Measurements from ENCODE around the gene POR. TPM values are rescaled to one million over a fixed set of nuclear protein-coding genes. Genes with fewer than 3 reads are reported as not detected.
A peak's percentile ranks its signal among the peaks of the same experiment; 100 is the strongest.

POR gene
- total RNA-seq, 5 donors from 2014 or later (not counting 1 experiment from before 2014, with no cell fraction given): 41.1 to 83.3 (median 58.8) TPM

GRCh38 chr7:75992083-75992755 lies 77.3 kb downstream of the POR start:
- H3K4me1 ChIP-seq (ENCODE audit: control insufficient read depth in 1 of 2, extremely low read depth in 1 of 2, insufficient read depth in 2 of 2, low read length in 2 of 2): peaks cover 2 to 38% of the 10 kb centered on the region in 2 experiments
- H3K4me3 ChIP-seq (ENCODE audit: control insufficient read depth in 1 of 2, extremely low read depth in 1 of 2, low read length in 1 of 2): no peak overlapping the region
- Mint-ChIP-seq H3K27me3 (no peaks in the 10 kb centered on the region), H3K4me1 (peaks cover 24 to 41% (median 35%) of the 10 kb centered on the region in 3 donors), H3K4me3 (peak overlapping the region in 1 of 3 donors; percentile 9), H3K36me3 (peaks cover 11% of the 10 kb centered on the region), H3K27ac (no peak overlapping the region), H3K9me3 (no peaks in the 10 kb centered on the region)
- ATAC-seq (replicated peaks in 1 of 4): no peak
- no peaks in the 10 kb centered on the region for H3K27me3 ChIP-seq (replicated peaks in 1 of 2; ENCODE audit: control insufficient read depth in 2 of 2, extremely low read depth in 1 of 2, insufficient read depth in 2 of 2, low read length in 1 of 2)
- CTCF ChIA-PET: no interaction called here
- DNase-seq: no peak
- peaks cover 4 to 5% of the 10 kb centered on the region in 2 donors for H3K36me3 ChIP-seq (ENCODE audit: control insufficient read depth in 2 of 2, extremely low read depth in 1 of 2, insufficient read depth in 1 of 2, low read length in 1 of 2)
- no peaks in the 10 kb centered on the region for H3K9me3 ChIP-seq
- no peak overlapping the region for H3K27ac ChIP-seq (ENCODE audit: low read length)
- POLR2A ChIA-PET: no interaction called here
- WGBS (ENCODE audit: insufficient coverage): 98% methylated on average over 9 of the region's 20 CpGs

- H3K4me3 ChIP-seq (ENCODE audit: control insufficient read depth in 1 of 2, extremely low read depth in 1 of 2, low read length in 1 of 2): peak overlapping the region; percentile 84 to 97
- 10% methylated on average over 34 of the region's 40 CpGs for WGBS (ENCODE audit: insufficient coverage)
- Mint-ChIP-seq H3K36me3 (peaks cover 8% of the 10 kb centered on the region), H3K4me3 (peak overlapping the region; percentile 67 to 78 (median 76)), H3K4me1 (peaks cover 30 to 50% (median 46%) of the 10 kb centered on the region in 3 donors), H3K9me3 (no peaks in the 10 kb centered on the region), H3K27me3 (no peaks in the 10 kb centered on the region), H3K27ac (peak overlapping the region in 1 of 2 donors; percentile 19)
- H3K27me3 ChIP-seq (replicated peaks in 1 of 2; ENCODE audit: control insufficient read depth in 2 of 2, extremely low read depth in 1 of 2, insufficient read depth in 2 of 2, low read length in 1 of 2): no peaks in the 10 kb centered on the region
- no peak overlapping the region for H3K27ac ChIP-seq (ENCODE audit: low read length)
- POLR2A ChIA-PET: interaction anchor here (0.5 to 0.6 kb wide), 5 partner anchors 25 to 356 kb away, joined by 3 to 11 read pairs (median 3); no protein-coding TSS in a partner anchor
- DNase-seq (peak in 6 of 35 experiments; percentile 5 to 33 (median 14)), ATAC-seq (replicated peaks in 1 of 4) (peak in 3 of 4 experiments; percentile 5 to 28 (median 11))
- H3K4me1 ChIP-seq (ENCODE audit: control insufficient read depth in 1 of 2, extremely low read depth in 1 of 2, insufficient read depth in 2 of 2, low read length in 2 of 2): peaks cover 2 to 40% of the 10 kb centered on the region in 2 experiments
- H3K36me3 ChIP-seq (ENCODE audit: control insufficient read depth in 2 of 2, extremely low read depth in 1 of 2, insufficient read depth in 1 of 2, low read length in 1 of 2): no peaks in the 10 kb centered on the region
- H3K9me3 ChIP-seq: no peaks in the 10 kb centered on the region
- CTCF ChIA-PET: no interaction called here
Measured at GRCh38 chr7:75993689-75994387, 78.9 kb downstream of the POR start.

GRCh38 chr7:75994388-75995051 lies 79.6 kb downstream of the POR start, which contains the start of gene TMEM120A:
TSS of gene TMEM120A (minus strand) at chr7:75994595. CDS start at chr7:75994570, 25 bp downstream.
- Mint-ChIP-seq H3K9me3 (no peaks in the 10 kb centered on the region), H3K27ac (peak within 1 kb of the TSS in 1 of 2 donors; percentile 19), H3K27me3 (no peaks in the 10 kb centered on the region), H3K4me3 (peak within 1 kb of the TSS; percentile 67 to 78 (median 76)), H3K4me1 (peaks cover 30 to 48% (median 44%) of the 10 kb centered on the region in 3 donors), H3K36me3 (peaks cover 8% of the 10 kb centered on the region)
- Histone ChIP-seq H3K36me3 (ENCODE audit: control insufficient read depth in 2 of 2, extremely low read depth in 1 of 2, insufficient read depth in 1 of 2, low read length in 1 of 2) (no peaks in the 10 kb centered on the region), H3K4me3 (ENCODE audit: control insufficient read depth in 1 of 2, extremely low read depth in 1 of 2, low read length in 1 of 2) (peak within 1 kb of the TSS; percentile 84 to 97), H3K27me3 (replicated peaks in 1 of 2; ENCODE audit: control insufficient read depth in 2 of 2, extremely low read depth in 1 of 2, insufficient read depth in 2 of 2, low read length in 1 of 2) (no peaks in the 10 kb centered on the region), H3K4me1 (ENCODE audit: control insufficient read depth in 1 of 2, extremely low read depth in 1 of 2, insufficient read depth in 2 of 2, low read length in 2 of 2) (peaks cover 2 to 34% of the 10 kb centered on the region in 2 experiments), H3K27ac (ENCODE audit: low read length) (no peak within 1 kb of the TSS), H3K9me3 (no peaks in the 10 kb centered on the region)
- ATAC-seq (replicated peaks in 1 of 4) (peak; percentile 98 to 99 (median 98)), DNase-seq (peak; percentile 83 to 97 (median 91))
- WGBS (ENCODE audit: insufficient coverage): 2% methylated on average over 49 of the region's 51 CpGs
- CTCF ChIA-PET: no interaction called here
- POLR2A ChIA-PET: interaction anchor here in 1 of 2 donors (0.6 kb wide), 1 partner anchor 357 kb away, joined by 3 read pairs; no protein-coding TSS in a partner anchor

GRCh38 chr7:75995052-75995471 lies 80.1 kb downstream of the POR start:
- no peak for ATAC-seq (replicated peaks in 1 of 4)
- peaks cover 8% of the 10 kb centered on the region for H3K36me3 Mint-ChIP-seq
- CTCF ChIA-PET: no interaction called here

GRCh38 chr7:75995996-75996395 lies 81.0 kb downstream of the POR start:
- H3K27ac ChIP-seq (ENCODE audit: low read length): no peak overlapping the region
- POLR2A ChIA-PET: no interaction called here
- H3K9me3 ChIP-seq: no peaks in the 10 kb centered on the region
- DNase-seq (no peak), ATAC-seq (replicated peaks in 1 of 4) (no peak)
- Mint-ChIP-seq H3K36me3 (peaks cover 8% of the 10 kb centered on the region), H3K27ac (no peak overlapping the region), H3K4me3 (peak overlapping the region; percentile 6 to 76 (median 21)), H3K27me3 (no peaks in the 10 kb centered on the region), H3K9me3 (no peaks in the 10 kb centered on the region), H3K4me1 (peaks cover 28 to 36% (median 33%) of the 10 kb centered on the region in 3 donors)
- CTCF ChIA-PET: no interaction called here
- no peak overlapping the region for H3K4me3 ChIP-seq (ENCODE audit: control insufficient read depth in 1 of 2, extremely low read depth in 1 of 2, low read length in 1 of 2)
- peaks cover 2 to 28% of the 10 kb centered on the region in 2 experiments for H3K4me1 ChIP-seq (ENCODE audit: control insufficient read depth in 1 of 2, extremely low read depth in 1 of 2, insufficient read depth in 2 of 2, low read length in 2 of 2)
- 96% methylated on average over 5 of the region's 5 CpGs for WGBS (ENCODE audit: insufficient coverage)
- H3K36me3 ChIP-seq (ENCODE audit: control insufficient read depth in 2 of 2, extremely low read depth in 1 of 2, insufficient read depth in 1 of 2, low read length in 1 of 2): peaks cover 3 to 6% of the 10 kb centered on the region in 2 donors
- H3K27me3 ChIP-seq (replicated peaks in 1 of 2; ENCODE audit: control insufficient read depth in 2 of 2, extremely low read depth in 1 of 2, insufficient read depth in 2 of 2, low read length in 1 of 2): no peaks in the 10 kb centered on the region

More at GRCh38 chr7:75995052-75995471, 80.1 kb downstream of the POR start:
- POLR2A ChIA-PET: no interaction called here
- Histone ChIP-seq H3K4me1 (ENCODE audit: control insufficient read depth in 1 of 2, extremely low read depth in 1 of 2, insufficient read depth in 2 of 2, low read length in 2 of 2) (peaks cover 2 to 29% of the 10 kb centered on the region in 2 experiments), H3K27me3 (replicated peaks in 1 of 2; ENCODE audit: control insufficient read depth in 2 of 2, extremely low read depth in 1 of 2, insufficient read depth in 2 of 2, low read length in 1 of 2) (no peaks in the 10 kb centered on the region), H3K27ac (ENCODE audit: low read length) (no peak overlapping the region), H3K9me3 (no peaks in the 10 kb centered on the region), H3K4me3 (ENCODE audit: control insufficient read depth in 1 of 2, extremely low read depth in 1 of 2, low read length in 1 of 2) (peak overlapping the region; percentile 51 to 97), H3K36me3 (ENCODE audit: control insufficient read depth in 2 of 2, extremely low read depth in 1 of 2, insufficient read depth in 1 of 2, low read length in 1 of 2) (no peaks in the 10 kb centered on the region)
- Mint-ChIP-seq H3K27ac (no peak overlapping the region), H3K4me1 (peaks cover 28 to 43% (median 39%) of the 10 kb centered on the region in 3 donors), H3K9me3 (no peaks in the 10 kb centered on the region), H3K27me3 (no peaks in the 10 kb centered on the region), H3K4me3 (peak overlapping the region; percentile 67 to 76 (median 74))
- no peak for DNase-seq
- 100% methylated on average over 2 of the region's 11 CpGs for WGBS (ENCODE audit: insufficient coverage)

GRCh38 chr7:75996476-75996875 lies 81.5 kb downstream of the POR start:
- Mint-ChIP-seq H3K27me3 (no peaks in the 10 kb centered on the region), H3K4me3 (peak overlapping the region in 1 of 3 donors; percentile 10), H3K4me1 (peaks cover 28 to 34% (median 33%) of the 10 kb centered on the region in 3 donors), H3K9me3 (no peaks in the 10 kb centered on the region), H3K27ac (no peak overlapping the region), H3K36me3 (peaks cover 8% of the 10 kb centered on the region)
- Histone ChIP-seq H3K4me1 (ENCODE audit: control insufficient read depth in 1 of 2, extremely low read depth in 1 of 2, insufficient read depth in 2 of 2, low read length in 2 of 2) (peaks cover 2 to 28% of the 10 kb centered on the region in 2 experiments), H3K4me3 (ENCODE audit: control insufficient read depth in 1 of 2, extremely low read depth in 1 of 2, low read length in 1 of 2) (no peak overlapping the region), H3K36me3 (ENCODE audit: control insufficient read depth in 2 of 2, extremely low read depth in 1 of 2, insufficient read depth in 1 of 2, low read length in 1 of 2) (peaks cover 3 to 8% of the 10 kb centered on the region in 2 donors), H3K27me3 (replicated peaks in 1 of 2; ENCODE audit: control insufficient read depth in 2 of 2, extremely low read depth in 1 of 2, insufficient read depth in 2 of 2, low read length in 1 of 2) (no peaks in the 10 kb centered on the region), H3K9me3 (no peaks in the 10 kb centered on the region), H3K27ac (ENCODE audit: low read length) (no peak overlapping the region)
- CTCF ChIA-PET: interaction anchor here (1.4 to 1.6 kb wide), 2 partner anchors 23 to 24 kb away, joined by 4 to 5 read pairs; no protein-coding TSS in a partner anchor
- DNase-seq (no peak), ATAC-seq (replicated peaks in 1 of 4) (no peak)
- 80% methylated on average over 3 of the region's 4 CpGs for WGBS (ENCODE audit: insufficient coverage)
- POLR2A ChIA-PET: no interaction called here

All from T-cell (primary cell).